ENCODE data around the gene BTF3.
"Not testable (repeated sequence)": the region's sequence is repeated elsewhere in the genome, so short reads cannot be mapped to it uniquely, and the experiment has no call there.

The BTF3 gene

GRCh38 chr5:73484511-73484910 lies 13.7 kb upstream of the BTF3 start:
- H3K36me3 ChIP-seq = no peaks in the 10 kb centered on the region
- no peaks in the 10 kb centered on the region for H3K4me1 ChIP-seq
- no peak for DNase-seq
- no peak overlapping the region for H3K4me3 ChIP-seq (ENCODE audit: low read depth, low read length)
- no peaks in the 10 kb centered on the region for H3K9me3 ChIP-seq
- peaks cover 31% of the 10 kb centered on the region for H3K27me3 ChIP-seq
- no peak for TF ChIP-seq CTCF (IDR thresholded peaks at IDR 0.05; ENCODE audit: low read depth, low read length)

- Histone ChIP-seq H3K4me1 (no peaks in the 10 kb centered on the region), H3K27me3 (peaks cover 31% of the 10 kb centered on the region), H3K4me3 (ENCODE audit: low read depth, low read length) (no peak overlapping the region), H3K36me3 (no peaks in the 10 kb centered on the region), H3K9me3 (no peaks in the 10 kb centered on the region)
- no peak for TF ChIP-seq CTCF (IDR thresholded peaks at IDR 0.05; ENCODE audit: low read depth, low read length)
- DNase-seq = no peak
Measured at GRCh38 chr5:73485715-73486114, 12.5 kb upstream of the BTF3 start.

- H3K9me3 ChIP-seq = no peaks in the 10 kb centered on the region
- no peak overlapping the region for H3K4me3 ChIP-seq (ENCODE audit: low read depth, low read length)
- peaks cover 31% of the 10 kb centered on the region for H3K27me3 ChIP-seq
- DNase-seq = no peak
- H3K4me1 ChIP-seq = no peaks in the 10 kb centered on the region
- TF ChIP-seq CTCF (IDR thresholded peaks at IDR 0.05; ENCODE audit: low read depth, low read length) = no peak
- H3K36me3 ChIP-seq = no peaks in the 10 kb centered on the region
Measured at GRCh38 chr5:73486119-73486899, 11.9 kb upstream of the BTF3 start.

GRCh38 chr5:73487257-73487656 lies 11.0 kb upstream of the BTF3 start:
- peaks cover 32% of the 10 kb centered on the region for H3K27me3 ChIP-seq
- H3K4me1 ChIP-seq; H3K36me3 ChIP-seq; H3K4me3 ChIP-seq (ENCODE audit: low read depth, low read length); DNase-seq; H3K9me3 ChIP-seq: not testable (repeated sequence)

- Histone ChIP-seq H3K4me3 (ENCODE audit: low read depth, low read length) (no peak overlapping the region), H3K4me1 (no peaks in the 10 kb centered on the region), H3K36me3 (no peaks in the 10 kb centered on the region), H3K27me3 (peaks cover 35% of the 10 kb centered on the region), H3K9me3 (no peaks in the 10 kb centered on the region)
- no peak for DNase-seq
- no peak for TF ChIP-seq CTCF (IDR thresholded peaks at IDR 0.05; ENCODE audit: low read depth, low read length)
Measured at GRCh38 chr5:73487815-73488214, 10.4 kb upstream of the BTF3 start.

GRCh38 chr5:73488806-73489205 lies 9.4 kb upstream of the BTF3 start:
- Histone ChIP-seq H3K27me3 (peaks cover 35% of the 10 kb centered on the region), H3K9me3 (no peaks in the 10 kb centered on the region), H3K36me3 (no peaks in the 10 kb centered on the region), H3K4me3 (ENCODE audit: low read depth, low read length) (no peak overlapping the region), H3K4me1 (no peaks in the 10 kb centered on the region)
- DNase-seq = no peak
- TF ChIP-seq CTCF (IDR thresholded peaks at IDR 0.05; ENCODE audit: low read depth, low read length) = no peak
